NCI-H1436 treated with DMSO at 0.1 percent for 48 hours (cell line): ENCODE measurements around the gene TOPORS.

Experiments
- DNase-seq: peaks from one replicate; lab custom pipeline; 2025; lab: John Stamatoyannopoulos, UW

TOPORS gene

DNA sequence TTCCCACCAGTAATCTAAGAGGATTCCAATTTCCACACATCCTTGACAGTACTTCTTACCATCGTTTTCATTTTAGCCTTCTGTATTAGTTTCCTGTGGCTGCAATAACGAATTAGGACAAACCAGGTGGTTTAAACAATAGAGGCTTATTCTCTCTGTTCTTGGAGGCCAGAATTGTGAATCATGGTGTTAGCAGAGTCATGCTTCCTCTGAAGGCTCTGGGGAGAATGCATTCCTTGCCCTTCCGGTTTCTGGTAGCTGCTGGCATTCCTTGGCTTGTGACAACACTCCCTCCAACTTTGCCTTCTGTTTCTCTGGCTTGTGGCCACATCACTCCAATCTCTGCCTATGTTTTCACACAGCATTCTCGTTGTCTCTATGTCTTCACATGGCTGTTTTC, 49.9 kb downstream of the TOPORS start:
- DNase-seq: no peak

DNA sequence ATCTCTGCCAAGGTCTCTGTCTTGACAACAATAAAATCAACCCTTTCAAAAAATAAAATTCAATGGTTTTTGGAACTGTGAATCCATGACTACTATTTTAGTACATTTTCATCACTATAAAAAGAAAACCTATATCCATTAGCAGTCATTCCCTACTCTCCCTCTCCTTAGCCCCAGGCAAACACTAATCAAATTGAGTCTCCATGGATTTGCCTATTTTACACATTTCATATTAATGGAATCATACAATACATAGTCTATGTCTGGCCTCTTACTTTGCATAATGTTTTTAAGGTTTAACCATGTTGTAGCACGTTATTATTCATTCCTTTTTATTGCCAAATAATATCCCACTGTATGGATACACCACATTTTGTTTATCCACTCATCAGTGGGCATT, 50.5 kb downstream of the TOPORS start:
- no peak for DNase-seq

DNA sequence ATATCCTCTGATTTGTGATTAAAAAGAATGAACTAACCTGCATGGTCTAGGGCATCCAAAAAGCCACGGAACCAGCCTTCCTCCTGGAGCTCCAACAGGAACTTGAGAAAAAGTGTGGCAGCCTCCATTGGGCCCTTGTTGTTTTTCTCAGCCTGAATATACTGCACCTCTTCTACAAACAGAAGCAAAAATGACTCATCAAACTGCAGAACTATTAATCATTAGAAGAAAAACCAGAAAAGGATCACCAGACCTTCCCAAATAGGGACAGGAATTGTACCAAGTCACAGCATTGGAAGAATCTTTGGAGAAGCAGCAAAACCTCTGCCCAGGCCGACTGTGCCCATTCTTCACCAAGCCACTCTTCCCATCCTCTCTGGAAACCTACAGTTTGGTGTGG, 51.6 kb downstream of the TOPORS start:
- DNase-seq: no peak

DNA sequence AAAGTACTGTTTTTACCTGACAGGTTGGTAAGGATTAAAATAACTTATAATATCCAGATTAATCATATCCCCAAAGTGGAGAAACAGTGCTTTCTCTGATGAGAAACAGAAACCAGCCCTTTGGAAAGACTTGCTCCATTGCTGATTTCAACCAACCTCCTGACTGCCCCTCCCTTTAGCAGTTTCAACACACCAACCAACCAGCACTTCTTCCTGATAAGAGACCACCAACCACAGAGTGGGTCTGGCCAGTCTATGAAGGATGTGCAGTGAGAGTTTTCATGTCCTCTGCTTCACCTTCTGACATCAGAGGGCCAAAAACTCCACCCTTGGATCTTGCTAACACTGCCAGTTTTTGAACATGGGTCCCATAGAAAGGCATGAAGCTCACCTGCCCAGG, 54.5 kb downstream of the TOPORS start:
- no peak for DNase-seq

DNA sequence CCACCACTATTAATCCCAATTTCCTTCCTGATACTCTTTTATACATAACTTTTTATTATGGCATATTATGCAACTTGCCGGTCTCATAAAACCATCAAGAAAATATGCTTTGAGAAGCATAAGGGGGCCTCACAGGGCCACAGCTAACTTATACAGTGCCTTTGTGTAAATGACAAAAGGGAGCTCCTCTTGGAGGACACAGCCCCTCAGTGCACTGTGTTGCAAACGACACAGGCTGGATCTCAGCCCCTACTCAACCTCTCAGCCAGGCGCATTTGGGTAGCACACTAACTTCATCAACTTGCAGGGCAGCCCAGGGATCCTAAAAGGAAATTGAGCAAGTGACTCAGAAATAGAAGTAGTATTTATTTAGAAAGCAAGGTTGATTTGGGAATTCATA, 61.8 kb downstream of the TOPORS start:
- DNase-seq: no peak
